Liver (tissue), 9 donors: ENCODE results near the gene RNF126. TPM values are rescaled to one million over a fixed set of nuclear protein-coding genes. Genes with fewer than 3 reads are reported as not detected.
"Not testable (repeated sequence)": the region's sequence is repeated elsewhere in the genome, so short reads cannot be mapped to it uniquely, and the experiment has no call there.

Experiments
- DNase-seq: peaks from one replicate; pipeline ENCODE4 v3.0.0-alpha.2; 2017; ENCODE audit warnings: low spot score
- H3K27ac ChIP-seq, 2 donors: one replicate each; pipeline ENCODE4 v1.7.0; 2013; ENCODE audit warnings: inconsistent platforms in 2 of 2, low read length in 2 of 2, control low read depth in 1 of 2, low read depth in 1 of 2, mild to moderate bottlenecking in 1 of 2
- H3K27me3 ChIP-seq, 4 donors: one replicate each; pipeline versions ENCODE4 v1.6.1 to v1.7.0; 2013; ENCODE audit warnings: low read length in 3 of 4, inconsistent platforms in 1 of 4, mild to moderate bottlenecking in 1 of 4, moderate library complexity in 1 of 4; ENCODE audit not compliant: control insufficient read depth in 4 of 4, insufficient read depth in 4 of 4
- H3K36me3 ChIP-seq, 4 donors: one replicate each; pipeline versions ENCODE4 v1.6.1 to v1.7.0; 2013; ENCODE audit warnings: low read length in 3 of 4, mild to moderate bottlenecking in 3 of 4, low read depth in 1 of 4, moderate library complexity in 1 of 4; ENCODE audit not compliant: control insufficient read depth in 4 of 4, insufficient read depth in 3 of 4
- H3K4me1 ChIP-seq, 4 donors: one replicate each; pipeline versions ENCODE4 v1.6.1 to v1.7.0; 2013; ENCODE audit warnings: low read length in 3 of 4, mild to moderate bottlenecking in 3 of 4, moderate library complexity in 1 of 4; ENCODE audit not compliant: control insufficient read depth in 4 of 4, insufficient read depth in 4 of 4
- H3K4me3 ChIP-seq, 3 donors: one replicate each; pipeline versions ENCODE4 v1.6.1 to v1.7.0; 2013; ENCODE audit warnings: low read length in 3 of 3, control low read depth in 1 of 3, low read depth in 1 of 3, mild to moderate bottlenecking in 1 of 3
- H3K9ac ChIP-seq, 2 donors: one replicate each; pipeline ENCODE4 v1.7.0; 2013; ENCODE audit warnings: low read length in 2 of 2, mild to moderate bottlenecking in 2 of 2, moderate library complexity in 2 of 2, control low read depth in 1 of 2, low read depth in 1 of 2
- H3K9me3 ChIP-seq, 4 donors: one replicate each; pipeline versions ENCODE4 v1.6.1 to v1.7.0; 2013; ENCODE audit warnings: low read length in 3 of 4; ENCODE audit not compliant: control insufficient read depth in 4 of 4
- CTCF ChIP-seq: fragments of 150-350 bp; IDR thresholded peaks from 2 replicates; pipeline ENCODE4 v1.5.1; 2017; ENCODE audit warnings: improper control_type of control experiment, low read depth, low read length; ENCODE audit not compliant: missing input control
- EGR1 ChIP-seq, 2 donors: IDR thresholded peaks; 2 replicates each; pipeline ENCODE4 v1.6.1; 2016 to 2018; ENCODE audit warnings: antibody characterized with exemption in 2 of 2, low read depth in 2 of 2
- FOXA1 ChIP-seq: IDR thresholded peaks from 2 replicates; pipeline ENCODE4 v1.6.1; 2016; ENCODE audit warnings: antibody characterized with exemption
- HNF4G ChIP-seq: IDR thresholded peaks from 2 replicates; pipeline ENCODE4 v1.6.1; 2016; ENCODE audit warnings: antibody characterized with exemption
- JUND ChIP-seq, 2 donors: IDR thresholded peaks; 2 replicates each; pipeline ENCODE4 v1.6.1; 2016; ENCODE audit warnings: antibody characterized with exemption in 2 of 2
- MAX ChIP-seq: IDR thresholded peaks from 2 replicates; pipeline ENCODE4 v1.6.1; 2016; ENCODE audit warnings: antibody characterized with exemption
- RAD21 ChIP-seq, 2 donors: IDR thresholded peaks; 2 replicates each; pipeline ENCODE4 v1.6.1; 2016; ENCODE audit warnings: antibody characterized with exemption in 2 of 2, mild to moderate bottlenecking in 2 of 2
- RXRA ChIP-seq, 2 donors: IDR thresholded peaks; 2 replicates each; pipeline ENCODE4 v1.6.1; 2017 to 2018; ENCODE audit warnings: antibody characterized with exemption in 2 of 2, mild to moderate bottlenecking in 1 of 2
- SP1 ChIP-seq: IDR thresholded peaks from 2 replicates; pipeline ENCODE4 v1.6.1; 2018; ENCODE audit warnings: antibody characterized with exemption, mild to moderate bottlenecking
- TAF1 ChIP-seq: conservative IDR thresholded peaks from 2 replicates; pipeline ENCODE4 v1.6.1; 2016; ENCODE audit warnings: antibody characterized with exemption, mild to moderate bottlenecking
- YY1 ChIP-seq: IDR thresholded peaks from 2 replicates; pipeline ENCODE4 v1.6.1; 2016; ENCODE audit warnings: antibody characterized with exemption, mild to moderate bottlenecking
- ZBTB33 ChIP-seq: IDR thresholded peaks from 2 replicates; pipeline ENCODE4 v1.6.1; 2016; ENCODE audit warnings: antibody characterized with exemption
- WGBS: extraction: QIAGEN DNeasy Blood & Tissue Kit; methylation state at CpG from one replicate; pipeline ENCODE4 v1.1.7; 2013; 5-methylcytosine and 5-hydroxymethylcytosine counted together
- polyA plus RNA-seq, 2 donors: library from polyadenylated mRNA; stranded (reverse) in 1 of 2; unstranded in 1 of 2; fragments of 200-250 nt in 1 of 2; fragments of >200 nt in 1 of 2; fragmentation: Nextera tagmentation in 1 of 2; extraction: Ambion mirVana in 1 of 2; gene quantifications; one replicate each; pipeline versions ENCODE4 v1.2.1 to v1.2.3, GENCODE V29; 2013 to 2015
- total RNA-seq, 2 donors: library from RNA; depleted of rRNA; stranded (reverse); fragments of >200 nt; gene quantifications; one replicate each; pipeline ENCODE4 v1.2.3, GENCODE V29; 2014
- donor health status: healthy.
- donor health status: healthy.
- donor health status: healthy.
- donor health status: healthy.
- donor health status: healthy.

The RNF126 gene
- total and polyA plus RNA-seq, 4 donors: 16.7 to 32.7 (median 24.1) TPM

- H3K27ac ChIP-seq: no peak overlapping the region
- no peaks in the 10 kb centered on the region for H3K36me3 ChIP-seq
- H3K9me3 ChIP-seq: no peaks in the 10 kb centered on the region
- WGBS: 85% methylated on average over 11 of the region's 11 CpGs
- H3K9ac ChIP-seq: no peak overlapping the region
- no peaks in the 10 kb centered on the region for H3K27me3 ChIP-seq
- H3K4me1 ChIP-seq: no peaks in the 10 kb centered on the region
- no peak overlapping the region for H3K4me3 ChIP-seq
- TF ChIP-seq ZBTB33 (no peak), HNF4G (no peak), EGR1 (IDR thresholded peaks at IDR 0.05; ENCODE audit: low read depth in 2 of 2) (no peak), YY1 (no peak), JUND (IDR thresholded peaks at IDR 0.05) (no peak), RXRA (IDR thresholded peaks at IDR 0.05) (no peak), FOXA1 (no peak), RAD21 (IDR thresholded peaks at IDR 0.05) (no peak), MAX (no peak), TAF1 (no peak), CTCF (no peak), SP1 (no peak)
- no peak for DNase-seq
Measured at GRCh38 chr19:604355-604754, 58.7 kb downstream of the RNF126 start.

- H3K4me1 ChIP-seq, H3K27me3 ChIP-seq, H3K36me3 ChIP-seq, H3K27ac ChIP-seq, H3K4me3 ChIP-seq, DNase-seq, H3K9ac ChIP-seq, H3K9me3 ChIP-seq: not testable (repeated sequence)
- 91% methylated on average over 20 of the region's 20 CpGs for WGBS
Measured at GRCh38 chr19:603779-604178, 59.2 kb downstream of the RNF126 start.

- H3K9me3 ChIP-seq, H3K36me3 ChIP-seq, H3K27me3 ChIP-seq, H3K27ac ChIP-seq, H3K4me3 ChIP-seq, DNase-seq, H3K4me1 ChIP-seq, H3K9ac ChIP-seq: not testable (repeated sequence)
- 94% methylated on average over 13 of the region's 13 CpGs for WGBS
Measured at GRCh38 chr19:603302-603639, 59.7 kb downstream of the RNF126 start.
